ENCODE results near the gene RALGAPB. TPM values are rescaled to one million over a fixed set of nuclear protein-coding genes. Genes with fewer than 3 reads are reported as not detected.

Gene RALGAPB
- total and polyA plus RNA-seq, 2 of the 13 experiments (the other 11 are each of a cell fraction or from before 2014, with no cell fraction given) = 17.6 to 30.6 TPM

DNA sequence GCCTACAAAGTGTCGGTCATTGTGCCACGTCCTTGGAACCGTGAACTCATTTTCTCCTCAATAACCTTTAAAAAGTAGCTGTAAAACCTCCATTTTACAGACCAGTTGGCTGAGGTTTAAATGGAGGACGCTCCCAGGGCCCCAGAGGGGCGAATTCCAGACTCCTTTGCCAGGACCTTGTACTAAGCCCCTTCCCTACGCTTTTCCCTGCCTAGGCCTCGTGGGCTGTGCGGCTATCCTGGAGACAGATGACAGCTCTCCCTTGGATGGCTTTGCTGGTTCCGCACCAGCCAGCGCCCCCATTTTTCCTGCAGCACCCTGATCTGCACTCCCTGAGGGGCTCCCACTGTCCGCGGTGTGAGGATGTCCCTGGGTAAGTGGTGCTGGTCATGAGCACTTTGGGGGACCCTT lies 25.4 kb upstream of the RALGAPB start:
- TSS peak; percentile 71 for BruUV-seq (replicated peaks)
- Histone ChIP-seq H3K36me3 (replicated peaks in 1 of 2; ENCODE audit: control insufficient read depth in 1 of 2, insufficient read depth in 2 of 2, low read length in 2 of 2) (peaks cover 16 to 28% of the 10 kb centered on the region in 2 experiments), H3K4me2 (ENCODE audit: low read depth, low read length) (peak overlapping the region; percentile 92), H3K4me3 (replicated peaks in 1 of 3; ENCODE audit: insufficient read depth in 1 of 3, low read depth in 2 of 3, low read length in 3 of 3) (peak overlapping the region; percentile 86 to 99 (median 95)), H3K4me1 (ENCODE audit: insufficient read depth, low read length) (peaks cover 42% of the 10 kb centered on the region), H3K79me2 (ENCODE audit: insufficient read depth, low read length) (peaks cover 12% of the 10 kb centered on the region), H3K27ac (ENCODE audit: extremely low read length, insufficient read depth, low read length) (peak overlapping the region; percentile 78), H4K20me1 (ENCODE audit: insufficient read depth, low read length) (no peaks in the 10 kb centered on the region), H3K27me3 (ENCODE audit: control insufficient read depth in 1 of 2, insufficient read depth in 2 of 2, low read length in 2 of 2) (no peaks in the 10 kb centered on the region; a peak in 1 of 5 replicates), H3K9me3 (ENCODE audit: low read length) (no peaks in the 10 kb centered on the region), H2AFZ (ENCODE audit: low read length) (no peak overlapping the region), H3K9ac (ENCODE audit: insufficient read depth, low read depth, low read length) (peak overlapping the region; percentile 98)
- POLR2A ChIA-PET = interaction anchor here (0.6 to 5.1 kb wide), 8 partner anchors 10 to 303 kb away, joined by 3 to 294 read pairs (median 4); partner anchors contain the start of genes RALGAPB and SNHG17
- ATAC-seq = peak; percentile 45
- intact Hi-C loops (cut with micrococcal nuclease; ENCODE audit: unreplicated experiment) = no loop called here
- no peak for DNase-seq (ENCODE audit: low spot score)
- in situ Hi-C loops (cut with HindIII; ENCODE audit: extremely low pct_ligation_motif_present, low pct_unique_long_range_greater_than_20kb) = loop anchor here (25.0 kb wide), 1 partner anchor 290 kb away; the partner anchor contains the start of gene ACTR5
- WGBS (ENCODE audit: low lambda C conversion rate) = 31% methylated on average over 12 of the region's 12 CpGs
- CTCF ChIA-PET (ENCODE audit: low intra/inter-chr PET ratio, low total read pairs) = interaction anchor here (3.0 to 6.0 kb wide), 2 partner anchors 12 to 25 kb away, joined by 18 to 314 read pairs; partner anchors contain the start of genes RALGAPB and SNHG17
- FAIRE-seq = no peak
- TF ChIP-seq, protein P1, sequence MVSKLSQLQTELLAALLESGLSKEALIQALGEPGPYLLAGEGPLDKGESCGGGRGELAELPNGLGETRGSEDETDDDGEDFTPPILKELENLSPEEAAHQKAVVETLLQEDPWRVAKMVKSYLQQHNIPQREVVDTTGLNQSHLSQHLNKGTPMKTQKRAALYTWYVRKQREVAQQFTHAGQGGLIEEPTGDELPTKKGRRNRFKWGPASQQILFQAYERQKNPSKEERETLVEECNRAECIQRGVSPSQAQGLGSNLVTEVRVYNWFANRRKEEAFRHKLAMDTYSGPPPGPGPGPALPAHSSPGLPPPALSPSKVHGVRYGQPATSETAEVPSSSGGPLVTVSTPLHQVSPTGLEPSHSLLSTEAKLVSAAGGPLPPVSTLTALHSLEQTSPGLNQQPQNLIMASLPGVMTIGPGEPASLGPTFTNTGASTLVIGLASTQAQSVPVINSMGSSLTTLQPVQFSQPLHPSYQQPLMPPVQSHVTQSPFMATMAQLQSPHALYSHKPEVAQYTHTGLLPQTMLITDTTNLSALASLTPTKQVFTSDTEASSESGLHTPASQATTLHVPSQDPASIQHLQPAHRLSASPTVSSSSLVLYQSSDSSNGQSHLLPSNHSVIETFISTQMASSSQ (IDR thresholded peaks at IDR 0.05; ENCODE audit: low read depth) = no peak
- TF ChIP-seq, protein P1 (CRISPR knock-in tag; IDR thresholded peaks at IDR 0.05; ENCODE audit: borderline replicate concordance) = no peak
- TF ChIP-seq HNRNPK (IDR thresholded peaks at IDR 0.05; ENCODE audit: low read depth, low read length, poor library complexity, severe bottlenecking) (no peak), ATF7 (IDR thresholded peaks at IDR 0.05) (no peak), ATF7 (CRISPR knock-in tag; IDR thresholded peaks at IDR 0.05) (no peak), ZNF33B (CRISPR knock-in tag; IDR thresholded peaks at IDR 0.05) (0 out of 2 replicates have a peak, but pooled peaks have one; percentile 10), POLR2A (IDR thresholded peaks at IDR 0.05; ENCODE audit: insufficient read depth in 1 of 2, low read depth in 2 of 2, low read length in 2 of 2) (no peak), RFXANK (CRISPR knock-in tag; IDR thresholded peaks at IDR 0.05) (0 out of 2 replicates have a peak, but pooled peaks have one; percentile 33), YY1 (IDR thresholded peaks at IDR 0.05; ENCODE audit: insufficient read depth, insufficient replicate concordance, low read depth, low read length) (peak; percentile 59), ZNF121 (CRISPR knock-in tag; IDR thresholded peaks at IDR 0.05) (0 out of 2 replicates have a peak, but pooled peaks have one; percentile 2), ZNF572 (CRISPR knock-in tag; IDR thresholded peaks at IDR 0.05) (0 out of 2 replicates have a peak, but pooled peaks have one; percentile 4), ZNF737 (CRISPR knock-in tag; IDR thresholded peaks at IDR 0.05; ENCODE audit: borderline replicate concordance) (no peak), NPAS2 (CRISPR knock-in tag; IDR thresholded peaks at IDR 0.05; ENCODE audit: borderline replicate concordance) (no peak), ZNF337 (CRISPR knock-in tag; IDR thresholded peaks at IDR 0.05; ENCODE audit: borderline replicate concordance, low read depth) (no peak)
- TF ChIP-seq, protein P2, sequence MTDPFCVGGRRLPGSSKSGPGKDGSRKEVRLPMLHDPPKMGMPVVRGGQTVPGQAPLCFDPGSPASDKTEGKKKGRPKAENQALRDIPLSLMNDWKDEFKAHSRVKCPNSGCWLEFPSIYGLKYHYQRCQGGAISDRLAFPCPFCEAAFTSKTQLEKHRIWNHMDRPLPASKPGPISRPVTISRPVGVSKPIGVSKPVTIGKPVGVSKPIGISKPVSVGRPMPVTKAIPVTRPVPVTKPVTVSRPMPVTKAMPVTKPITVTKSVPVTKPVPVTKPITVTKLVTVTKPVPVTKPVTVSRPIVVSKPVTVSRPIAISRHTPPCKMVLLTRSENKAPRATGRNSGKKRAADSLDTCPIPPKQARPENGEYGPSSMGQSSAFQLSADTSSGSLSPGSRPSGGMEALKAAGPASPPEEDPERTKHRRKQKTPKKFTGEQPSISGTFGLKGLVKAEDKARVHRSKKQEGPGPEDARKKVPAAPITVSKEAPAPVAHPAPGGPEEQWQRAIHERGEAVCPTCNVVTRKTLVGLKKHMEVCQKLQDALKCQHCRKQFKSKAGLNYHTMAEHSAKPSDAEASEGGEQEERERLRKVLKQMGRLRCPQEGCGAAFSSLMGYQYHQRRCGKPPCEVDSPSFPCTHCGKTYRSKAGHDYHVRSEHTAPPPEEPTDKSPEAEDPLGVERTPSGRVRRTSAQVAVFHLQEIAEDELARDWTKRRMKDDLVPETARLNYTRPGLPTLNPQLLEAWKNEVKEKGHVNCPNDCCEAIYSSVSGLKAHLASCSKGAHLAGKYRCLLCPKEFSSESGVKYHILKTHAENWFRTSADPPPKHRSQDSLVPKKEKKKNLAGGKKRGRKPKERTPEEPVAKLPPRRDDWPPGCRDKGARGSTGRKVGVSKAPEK (CRISPR knock-in tag; IDR thresholded peaks at IDR 0.05; ENCODE audit: borderline replicate concordance) = 0 out of 2 replicates have a peak, but pooled peaks have one; percentile 5
- TF ChIP-seq, protein P3, sequence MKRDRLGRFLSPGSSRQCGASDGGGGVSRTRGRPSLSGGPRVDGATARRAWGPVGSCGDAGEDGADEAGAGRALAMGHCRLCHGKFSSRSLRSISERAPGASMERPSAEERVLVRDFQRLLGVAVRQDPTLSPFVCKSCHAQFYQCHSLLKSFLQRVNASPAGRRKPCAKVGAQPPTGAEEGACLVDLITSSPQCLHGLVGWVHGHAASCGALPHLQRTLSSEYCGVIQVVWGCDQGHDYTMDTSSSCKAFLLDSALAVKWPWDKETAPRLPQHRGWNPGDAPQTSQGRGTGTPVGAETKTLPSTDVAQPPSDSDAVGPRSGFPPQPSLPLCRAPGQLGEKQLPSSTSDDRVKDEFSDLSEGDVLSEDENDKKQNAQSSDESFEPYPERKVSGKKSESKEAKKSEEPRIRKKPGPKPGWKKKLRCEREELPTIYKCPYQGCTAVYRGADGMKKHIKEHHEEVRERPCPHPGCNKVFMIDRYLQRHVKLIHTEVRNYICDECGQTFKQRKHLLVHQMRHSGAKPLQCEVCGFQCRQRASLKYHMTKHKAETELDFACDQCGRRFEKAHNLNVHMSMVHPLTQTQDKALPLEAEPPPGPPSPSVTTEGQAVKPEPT (CRISPR knock-in tag; IDR thresholded peaks at IDR 0.05; ENCODE audit: low read depth) = 0 out of 2 replicates have a peak, but pooled peaks have one; percentile 0
